Measurements from ENCODE around the gene ARHGEF28.

The ARHGEF28 gene

GRCh38 chr5:73661753-73662152 lies 35.8 kb downstream of the ARHGEF28 start:
- DNase-seq (ENCODE audit: low read depth), result no peak

DNA sequence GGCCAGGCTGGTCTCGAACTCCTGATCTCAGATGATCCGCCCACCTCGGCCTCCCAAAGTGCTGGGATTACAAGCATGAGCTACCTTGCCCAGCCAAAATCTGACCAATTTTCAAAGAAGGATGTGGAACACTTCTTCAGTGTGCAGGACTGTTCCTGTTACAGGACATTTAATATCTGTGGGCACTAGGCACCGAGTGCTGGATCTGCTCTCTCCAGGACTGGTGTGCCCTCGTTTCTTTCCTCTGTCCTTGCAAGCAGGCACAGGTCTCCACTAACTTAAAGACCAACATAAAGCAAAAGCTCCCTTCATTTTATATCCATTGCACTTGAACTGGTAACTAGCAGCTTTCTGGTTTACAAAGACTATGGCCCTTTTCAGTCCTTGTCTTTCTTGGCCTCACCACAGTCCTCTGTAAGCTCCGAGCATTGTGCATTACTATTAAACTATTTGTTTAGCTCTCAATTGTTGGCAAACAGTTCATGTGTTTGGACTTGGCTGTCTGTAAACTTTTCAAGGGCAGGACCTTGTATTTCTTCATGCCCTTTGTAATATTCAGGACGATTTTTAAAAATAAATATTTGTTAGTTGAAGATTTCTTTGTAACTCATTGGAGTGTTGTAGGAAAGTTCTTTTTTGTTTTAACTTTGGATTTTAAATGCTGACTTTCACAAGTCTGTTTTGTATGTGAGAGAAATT lies 37.3 kb downstream of the ARHGEF28 start:
- DNase-seq (ENCODE audit: low read depth), result no peak

DNA sequence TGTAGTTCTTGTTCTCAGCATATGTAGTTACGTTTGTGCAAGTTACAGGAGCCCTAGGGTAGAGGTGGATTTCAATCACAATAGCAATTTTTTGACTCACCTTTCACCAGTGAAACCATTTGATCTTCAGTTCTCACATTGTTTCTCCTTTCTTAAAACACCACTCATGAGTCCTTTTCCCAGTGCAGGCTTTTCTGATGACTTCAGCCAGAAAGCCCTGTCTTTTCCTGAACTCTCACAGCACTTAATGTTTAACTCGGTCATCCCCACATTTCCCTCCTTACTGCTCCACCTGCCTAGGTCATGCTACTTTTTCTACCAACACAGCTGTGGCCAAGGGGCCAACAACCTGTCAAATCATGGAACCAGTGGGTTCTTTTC lies 37.9 kb downstream of the ARHGEF28 start:
- DNase-seq (ENCODE audit: low read depth), result no peak

DNA sequence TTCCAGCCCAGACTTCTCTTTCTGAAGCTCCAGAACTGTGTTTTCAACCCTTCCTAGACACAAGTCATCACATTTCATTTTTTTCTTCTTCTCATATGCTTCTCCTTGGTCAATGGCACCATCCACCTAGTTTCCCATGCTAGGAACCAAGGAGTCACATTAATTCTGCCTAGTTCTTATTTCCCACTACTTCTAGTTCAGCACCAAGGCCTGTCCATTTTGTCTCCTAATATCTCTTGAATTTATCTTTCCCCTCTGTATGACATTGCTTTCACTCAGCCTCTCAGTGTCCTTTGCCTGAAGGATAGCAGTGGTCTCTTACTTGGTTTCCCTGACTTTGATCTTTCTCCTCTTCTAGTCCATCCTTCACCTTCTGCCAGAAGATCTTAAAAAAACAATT lies 38.8 kb downstream of the ARHGEF28 start:
- no peak for DNase-seq (ENCODE audit: low read depth)

DNA sequence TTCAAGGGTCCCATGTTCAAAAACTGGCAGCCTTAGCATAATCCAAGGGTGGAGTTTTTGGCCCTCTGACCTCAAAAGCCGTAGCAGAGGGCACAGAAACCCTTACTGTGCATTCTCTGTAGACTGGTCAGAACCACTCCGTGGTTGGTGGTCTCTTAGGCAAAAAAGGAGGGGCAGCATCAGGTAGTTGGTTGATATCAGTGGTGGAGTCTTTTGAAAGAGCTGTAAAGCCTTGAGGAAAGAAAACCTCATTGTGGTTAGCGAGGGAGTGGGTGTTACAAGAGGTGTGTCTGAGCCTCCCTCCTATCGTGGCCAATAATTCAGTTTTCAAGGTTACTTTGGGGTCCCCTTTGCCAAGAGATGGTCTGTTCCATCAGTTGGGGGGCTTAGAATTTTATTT lies 40.9 kb downstream of the ARHGEF28 start:
- DNase-seq (ENCODE audit: low read depth), result no peak

DNA sequence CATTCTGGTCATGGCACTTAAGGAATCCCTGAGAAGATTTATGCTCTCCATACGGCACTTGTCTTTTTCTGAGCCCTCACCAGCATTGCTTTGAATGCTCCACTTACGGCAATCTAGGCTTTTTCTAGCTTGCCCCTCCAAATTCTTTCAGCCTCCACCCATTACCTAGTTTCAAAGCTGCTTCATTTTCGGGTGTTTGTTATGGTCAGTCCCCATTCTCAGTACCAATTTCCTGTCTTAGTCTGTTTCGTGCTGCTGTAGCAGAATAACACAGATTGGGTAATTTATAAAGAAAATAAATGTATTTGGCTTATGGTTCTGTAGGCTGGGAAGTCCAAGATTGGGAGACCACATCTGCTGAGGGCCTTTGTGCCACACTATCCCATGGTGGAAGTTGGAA lies 42.0 kb downstream of the ARHGEF28 start:
- DNase-seq (ENCODE audit: low read depth), result no peak

- DNase-seq (ENCODE audit: low read depth), result no peak
These were observed 42.6 kb downstream of the ARHGEF28 start for GRCh38 chr5:73668486-73669111.

DNA sequence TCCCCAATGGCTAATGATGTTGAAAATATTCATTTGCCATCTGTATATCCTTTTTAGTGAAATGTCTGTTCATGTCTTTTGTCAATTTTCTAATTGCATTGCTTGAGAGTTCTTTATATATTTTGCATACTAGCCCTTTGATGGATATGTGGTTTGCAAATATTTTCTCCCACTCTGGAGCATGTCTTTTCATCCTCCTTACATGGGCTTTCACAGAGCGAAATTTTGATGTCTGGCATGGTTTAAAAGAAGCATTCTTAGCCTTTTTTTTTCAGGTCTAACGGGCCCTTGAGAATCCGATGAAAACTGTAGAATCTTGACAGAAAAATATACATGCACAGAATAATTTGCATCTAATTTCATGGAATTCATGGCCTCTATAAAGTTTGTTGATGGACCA lies 44.7 kb downstream of the ARHGEF28 start:
- no peak for DNase-seq (ENCODE audit: low read depth)

DNA sequence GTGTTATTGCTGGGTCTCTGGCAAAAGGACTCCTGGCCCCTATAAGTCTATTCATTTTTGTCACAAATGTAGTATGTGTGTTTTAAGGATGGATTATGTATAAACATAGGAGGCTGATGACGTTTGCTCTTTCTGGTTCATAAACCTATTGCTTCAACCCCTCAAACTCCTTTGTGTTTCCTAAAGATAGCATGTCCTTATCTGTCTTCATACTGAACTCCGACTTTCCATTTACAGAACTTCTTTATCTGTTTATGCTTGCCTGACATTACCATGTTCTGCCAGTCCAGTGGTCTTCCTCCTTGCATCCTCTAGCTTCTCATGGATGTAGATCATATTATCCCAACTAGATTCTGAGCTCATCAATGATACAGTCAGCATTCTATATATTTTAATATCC lies 46.1 kb downstream of the ARHGEF28 start:
- no peak for DNase-seq (ENCODE audit: low read depth)

- no peak for DNase-seq (ENCODE audit: low read depth)
These were observed 47.2 kb downstream of the ARHGEF28 start for GRCh38 chr5:73673161-73673591.

DNA sequence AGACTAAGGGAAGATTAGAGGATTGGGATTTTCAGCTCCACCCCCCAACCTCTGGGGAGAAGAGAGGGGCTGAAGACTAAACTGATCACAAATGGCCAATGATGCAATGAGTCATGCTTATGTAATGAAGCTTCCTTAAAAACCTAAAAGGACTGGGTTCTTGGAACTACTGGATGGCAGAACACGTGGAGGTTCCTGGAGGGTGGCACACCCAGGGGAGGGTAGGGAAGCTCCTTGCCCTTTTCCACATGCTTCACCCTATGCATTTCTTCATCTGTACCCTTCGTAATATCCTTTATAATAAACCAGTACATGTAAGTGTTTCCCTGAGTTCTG lies 48.6 kb downstream of the ARHGEF28 start:
- no peak for DNase-seq (ENCODE audit: low read depth)

DNA sequence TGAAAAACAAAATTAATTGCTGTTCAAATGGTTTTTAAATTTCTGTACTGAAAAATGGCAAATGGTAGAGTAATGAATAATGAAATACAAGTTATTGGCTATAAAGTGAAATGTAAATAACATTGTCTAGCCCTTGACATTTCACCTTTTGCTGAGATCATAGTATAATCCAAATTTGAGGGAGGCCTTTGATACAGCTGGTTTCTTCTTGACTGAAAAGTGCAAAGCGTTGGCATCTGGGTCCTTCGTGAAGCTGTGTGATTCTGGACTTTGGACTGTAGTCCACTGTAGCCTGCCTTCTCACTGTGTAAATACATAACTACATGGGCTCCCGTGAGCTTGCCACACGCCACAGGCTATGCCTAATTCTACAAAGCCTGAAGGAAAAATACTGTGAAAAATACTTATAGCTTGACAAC lies 52.3 kb downstream of the ARHGEF28 start:
- no peak for DNase-seq (ENCODE audit: low read depth)

GRCh38 chr5:73678807-73679206 lies 52.8 kb downstream of the ARHGEF28 start:
- no peak for DNase-seq (ENCODE audit: low read depth)

- no peak for DNase-seq (ENCODE audit: low read depth)
These were observed 56.2 kb downstream of the ARHGEF28 start for GRCh38 chr5:73682176-73682575.

DNA sequence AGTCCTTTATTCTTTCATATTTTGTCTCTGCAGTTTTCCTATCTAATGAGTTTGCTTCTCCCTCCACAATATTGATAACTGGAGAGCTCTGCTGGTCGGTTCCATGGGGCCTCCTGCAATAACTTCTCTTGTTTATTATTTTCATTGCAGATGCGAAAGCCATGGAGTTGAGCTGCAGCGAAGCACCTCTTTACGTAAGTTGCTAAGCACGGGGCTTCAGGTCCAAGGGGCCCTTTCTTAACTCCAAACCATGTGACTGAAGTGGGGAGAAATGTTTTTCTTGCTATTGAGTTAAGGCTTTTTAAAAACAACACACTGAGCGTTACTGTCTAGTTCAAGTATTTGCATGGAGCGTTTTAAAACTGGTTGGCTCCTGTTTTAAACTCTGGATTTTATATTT lies 58.7 kb downstream of the ARHGEF28 start:
- DNase-seq (ENCODE audit: low read depth), result no peak

DNA sequence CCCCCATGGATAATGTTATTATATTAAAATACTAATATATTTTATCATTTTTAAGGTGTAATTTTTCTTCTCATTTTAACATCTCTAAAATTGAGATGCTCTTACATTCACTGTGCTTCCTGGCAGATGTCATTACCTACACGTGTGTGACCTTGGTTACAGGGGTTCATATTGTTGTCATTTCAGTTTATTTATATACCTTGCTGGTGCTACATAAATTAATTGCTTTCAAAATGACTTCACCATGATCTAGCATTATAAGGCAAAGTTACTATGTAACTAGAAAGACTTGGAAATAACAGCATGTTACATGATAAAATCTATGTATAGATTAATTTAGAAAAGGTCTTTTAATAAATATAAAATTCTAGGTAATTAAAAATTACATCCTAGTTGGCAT lies 60.9 kb downstream of the ARHGEF28 start:
- no peak for DNase-seq (ENCODE audit: low read depth)

DNA sequence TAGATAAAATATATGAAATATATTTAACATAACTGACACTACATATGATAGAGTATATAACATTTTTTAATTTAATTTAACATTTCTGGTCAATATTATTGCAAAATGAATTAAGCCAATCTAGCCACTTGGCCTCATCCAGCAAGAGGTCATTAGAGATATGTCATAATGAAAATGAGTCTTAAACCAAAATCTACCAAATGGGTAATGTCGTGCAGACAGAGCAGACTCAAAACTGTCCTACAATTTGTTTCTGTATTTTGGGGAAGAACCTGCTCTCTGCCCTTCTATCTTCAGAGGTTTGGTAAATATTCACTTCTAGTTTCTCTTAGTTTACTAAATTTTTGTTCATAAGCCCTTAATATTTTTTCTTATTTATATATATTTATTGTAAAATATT lies 61.4 kb downstream of the ARHGEF28 start:
- no peak for DNase-seq (ENCODE audit: low read depth)

- no peak for DNase-seq (ENCODE audit: low read depth)
These were observed 64.0 kb downstream of the ARHGEF28 start for GRCh38 chr5:73690015-73690414.

- DNase-seq (ENCODE audit: low read depth), result no peak
These were observed 65.5 kb downstream of the ARHGEF28 start for GRCh38 chr5:73691302-73692080.

GRCh38 chr5:73692166-73692640 lies 66.2 kb downstream of the ARHGEF28 start:
- DNase-seq (ENCODE audit: low read depth), result no peak

- no peak for DNase-seq (ENCODE audit: low read depth)
These were observed 67.0 kb downstream of the ARHGEF28 start for GRCh38 chr5:73692981-73693380.

DNA sequence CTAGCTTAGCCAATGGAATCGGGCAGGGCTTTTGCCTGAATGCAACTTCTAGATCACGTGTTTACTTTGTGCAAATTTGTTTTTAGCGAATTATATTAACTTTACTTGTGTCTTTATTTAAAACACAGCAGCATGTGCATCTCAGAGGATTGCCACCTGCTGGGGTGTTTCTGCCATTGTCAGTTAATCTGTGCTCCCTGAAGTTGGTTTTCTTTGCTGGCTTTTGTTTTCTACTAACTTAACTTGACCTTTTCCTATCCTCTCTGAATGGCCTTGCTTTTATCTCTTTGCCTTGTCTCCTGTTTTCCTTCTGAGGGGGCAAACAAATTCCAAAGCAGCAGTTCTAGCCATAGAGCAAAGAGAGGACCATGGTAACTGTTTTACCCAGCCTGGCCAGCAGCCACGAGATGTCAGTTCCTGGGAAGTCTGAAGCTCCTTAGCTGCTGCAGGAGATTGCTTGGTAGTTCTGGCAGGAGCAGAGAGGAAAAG lies 67.6 kb downstream of the ARHGEF28 start:
- DNase-seq (ENCODE audit: low read depth), result no peak

DNA sequence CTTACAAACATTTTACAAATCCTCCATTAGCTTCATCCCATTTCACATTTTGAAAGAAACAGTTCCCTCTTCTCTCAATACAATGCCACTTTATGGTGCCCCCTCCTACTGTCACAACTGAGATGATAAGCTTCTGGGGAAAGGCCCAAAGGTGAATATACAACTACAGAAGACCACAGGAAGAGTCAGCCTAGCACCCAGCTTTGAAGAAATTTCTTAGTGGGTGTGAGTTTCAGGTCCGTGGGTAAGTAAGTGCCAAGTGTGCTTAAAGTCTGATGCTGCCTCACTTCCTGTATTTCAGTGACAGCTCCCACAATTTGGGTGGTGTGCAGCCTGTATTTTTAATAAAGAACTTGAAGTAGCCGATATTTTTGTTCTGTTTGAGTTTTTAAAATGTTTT lies 68.1 kb downstream of the ARHGEF28 start:
- no peak for DNase-seq (ENCODE audit: low read depth)

All from activated T-cell treated with anti-CD3 and anti-CD28 coated beads for 48 hours (primary cell).